HepG2 (cell line): ENCODE results near the gene TCF7L2. TPM values are rescaled to one million over a fixed set of nuclear protein-coding genes. Genes with fewer than 3 reads are reported as not detected.

Source experiments
- ATAD3A ChIP-seq: sonication (generic); formaldehyde crosslinking; IDR thresholded peaks from 2 replicates; pipeline ENCODE4 v1.4.0; 2020; ENCODE audit warnings: missing genetic modification reagents
- ATF4 ChIP-seq, 2 experiments: fragments of 450-650 bp in 1 of 2; sonication (generic) in 1 of 2; formaldehyde crosslinking; IDR thresholded peaks; 2 replicates each; pipeline versions ENCODE4 v1.5.0 to v1.8.0; 2020 to 2022; ENCODE audit warnings: mild to moderate bottlenecking in 1 of 2, missing genetic modification reagents in 1 of 2
- CHCHD3 ChIP-seq: sonication (generic); formaldehyde crosslinking; IDR thresholded peaks from 2 replicates; pipeline ENCODE4 v1.8.0; 2022; ENCODE audit warnings: mild to moderate bottlenecking, missing genetic modification reagents, moderate library complexity
- EED ChIP-seq: sonication (generic); formaldehyde crosslinking; IDR thresholded peaks from 2 replicates; pipeline ENCODE4 v1.5.0; 2020; ENCODE audit warnings: mild to moderate bottlenecking, missing genetic modification reagents
- HNRNPUL1 ChIP-seq: fragments of 200-400 bp; formaldehyde crosslinking; IDR thresholded peaks from 2 replicates; pipeline ENCODE4 v1.6.1; 2017; ENCODE audit warnings: low read depth, mild to moderate bottlenecking, low read length, moderate library complexity
- KDM5B ChIP-seq: sonication (generic); formaldehyde crosslinking; IDR thresholded peaks from 2 replicates; pipeline ENCODE4 v1.4.0; 2020; ENCODE audit warnings: missing genetic modification reagents, mild to moderate bottlenecking, borderline replicate concordance
- KLF15 ChIP-seq: sonication (generic); formaldehyde crosslinking; IDR thresholded peaks from 2 replicates; pipeline ENCODE4 v1.8.1; 2023; ENCODE audit warnings: borderline replicate concordance, mild to moderate bottlenecking, inconsistent platforms, missing genetic modification reagents, mixed read lengths
- PRDM10 ChIP-seq: sonication (generic); formaldehyde crosslinking; IDR thresholded peaks from 2 replicates; pipeline ENCODE4 v1.4.0; 2020; ENCODE audit warnings: low read depth, missing genetic modification reagents
- TCF7L2 ChIP-seq: IDR thresholded peaks from 2 replicates; pipeline ENCODE4 v1.6.1; 2011; ENCODE audit warnings: mild to moderate bottlenecking, low read depth, low read length, moderate library complexity
- THAP9 ChIP-seq: sonication (generic); formaldehyde crosslinking; IDR thresholded peaks from 2 replicates; pipeline ENCODE4; 2020; ENCODE audit warnings: missing genetic modification reagents, mild to moderate bottlenecking, borderline replicate concordance
- ZBTB21 ChIP-seq: sonication (generic); formaldehyde crosslinking; IDR thresholded peaks from 2 replicates; pipeline ENCODE4 v1.4.0; 2020; ENCODE audit warnings: missing genetic modification reagents
- ZFP41 ChIP-seq: sonication (generic); formaldehyde crosslinking; IDR thresholded peaks from 2 replicates; pipeline ENCODE4 v1.4.0; 2020; ENCODE audit warnings: mild to moderate bottlenecking, missing genetic modification reagents, borderline replicate concordance
- ZMYM3 ChIP-seq: sonication (generic); formaldehyde crosslinking; IDR thresholded peaks from 2 replicates; pipeline ENCODE4 v1.5.1; 2020; ENCODE audit warnings: mild to moderate bottlenecking, missing genetic modification reagents
- ZNF160 ChIP-seq: sonication (generic); formaldehyde crosslinking; IDR thresholded peaks from 2 replicates; pipeline ENCODE4 v1.8.0; 2022; ENCODE audit warnings: mild to moderate bottlenecking, inconsistent platforms, missing genetic modification reagents
- ZNF281 ChIP-seq: sonication (generic); formaldehyde crosslinking; IDR thresholded peaks from 2 replicates; pipeline ENCODE4 v1.4.0; 2020; ENCODE audit warnings: missing genetic modification reagents, borderline replicate concordance
- ZNF567 ChIP-seq: sonication (generic); formaldehyde crosslinking; IDR thresholded peaks from 2 replicates; pipeline ENCODE4 v1.8.1; 2023; ENCODE audit warnings: mild to moderate bottlenecking, missing genetic modification reagents, borderline replicate concordance
- ZNF704 ChIP-seq: sonication (generic); formaldehyde crosslinking; IDR thresholded peaks from 2 replicates; pipeline ENCODE4 v1.8.1; 2023; ENCODE audit warnings: mild to moderate bottlenecking, inconsistent platforms, moderate library complexity, missing genetic modification reagents, borderline replicate concordance
- polyA plus RNA-seq, 8 experiments: library from polyadenylated mRNA; depleted of rRNA in 3 of 8; stranded (reverse) in 7 of 8; unstranded in 1 of 8; fragments of >200 nt; fragmentation: Illumina TruSeq in 4 of 8; extraction: Trizol in 4 of 8; gene quantifications; 2 replicates each; pipeline versions ENCODE4 v1.2.1 to v1.2.3, GENCODE V29; 2011 to 2016; ENCODE audit warnings: low read depth in 4 of 8, missing spikeins in 1 of 8, mixed read lengths in 1 of 8; ENCODE audit not compliant: insufficient read depth in 1 of 8
- total RNA-seq, 5 experiments: library from RNA; depleted of rRNA; stranded (reverse); fragments of >200 nt; fragmentation: Illumina TruSeq; extraction: Trizol; gene quantifications; 2 replicates each; pipeline ENCODE4 v1.2.3, GENCODE V29; 2016; ENCODE audit warnings: low read depth in 1 of 5

The TCF7L2 gene
- total and polyA plus RNA-seq, 2 of the 13 experiments (the other 11 are each of a cell fraction or from before 2014, with no cell fraction given): 3.9 to 13.7 TPM

GRCh38 chr10:113073549-113074189, 123.6 kb downstream of the TCF7L2 start (continued):
- no peak for TF ChIP-seq ZBTB21 (CRISPR knock-in tag)
- TF ChIP-seq PRDM10 (CRISPR knock-in tag): peak; percentile 89
- TF ChIP-seq ZNF160 (CRISPR knock-in tag): no peak
- peak; percentile 28; the same call in 1 of the 2 replicates for TF ChIP-seq THAP9 (CRISPR knock-in tag)
- no peak for TF ChIP-seq ATF4 (CRISPR knock-in tag; IDR thresholded peaks at IDR 0.05)
- TF ChIP-seq ZNF281 (CRISPR knock-in tag): no peak
- TF ChIP-seq KLF15 (CRISPR knock-in tag): no peak
- no peak for TF ChIP-seq ZNF567
- TF ChIP-seq ZMYM3: peak; percentile 79
- TF ChIP-seq TCF7L2: no peak
- peak; percentile 52; the same call in 1 of the 2 replicates for TF ChIP-seq KDM5B (CRISPR knock-in tag)
- no peak for TF ChIP-seq ATAD3A (CRISPR knock-in tag)
- no peak for TF ChIP-seq ZFP41 (CRISPR knock-in tag)
- no peak for TF ChIP-seq CHCHD3 (CRISPR knock-in tag)
- TF ChIP-seq EED: no peak
- TF ChIP-seq ZNF704 (CRISPR knock-in tag): no peak
- no peak for TF ChIP-seq HNRNPUL1
